ENCODE measurements around the gene STON1.

GRCh38 chr2:48586433-48586832 lies 56.5 kb downstream of the STON1 start:
- TF ChIP-seq REST (IDR thresholded peaks at IDR 0.05; ENCODE audit: low read depth) (no peak), MAX (IDR thresholded peaks at IDR 0.05) (no peak), YY1 (IDR thresholded peaks at IDR 0.05; ENCODE audit: low read depth) (no peak)
